HEK293 (cell line): ENCODE data around the gene LEF1.

Experiments
- CTCF ChIA-PET: fragments of 350-600 bp; formaldehyde crosslinking; extraction: SDS; loops from one replicate; lab custom pipeline; 2021; ENCODE audit warnings: antibody characterized with exemption; lab: Yijun Ruan, JAX
- POLR2A ChIA-PET: fragments of 300-600 bp; formaldehyde crosslinking; extraction: SDS; loops from one replicate; lab custom pipeline; 2020; ENCODE audit warnings: antibody characterized with exemption, inconsistent platforms; lab: Yijun Ruan, JAX
- H3K27ac ChIP-seq: fragments of 200-500 bp; sonication (Bioruptor generic); 2 replicates; pipeline ENCODE4 v1.5.1; 2014; ENCODE audit warnings: low read depth, low read length, control low read depth, inconsistent platforms; ENCODE audit errors: extremely low read depth
- H3K36me3 ChIP-seq, 2 experiments: fragments of 200-500 bp in 1 of 2; sonication (Bioruptor generic) in 1 of 2; 1 replicate in 1 of 2; 2 replicates in 1 of 2; pipeline ENCODE4 v1.5.1; 2014 to 2017; ENCODE audit warnings: inconsistent platforms in 2 of 2, low read length in 2 of 2; ENCODE audit not compliant: control insufficient read depth in 2 of 2, insufficient read depth in 1 of 2
- H3K4me1 ChIP-seq: fragments of 200-500 bp; sonication (Bioruptor generic); 2 replicates; pipeline ENCODE4 v1.5.1; 2014; ENCODE audit warnings: mild to moderate bottlenecking, low read length, inconsistent platforms; ENCODE audit not compliant: control insufficient read depth, insufficient read depth
- H3K4me3 ChIP-seq: 2 replicates; pipeline ENCODE4 v1.5.1; 2011; ENCODE audit warnings: low read depth, mild to moderate bottlenecking, control low read depth, low read length, moderate library complexity
- H3K9me3 ChIP-seq: fragments of 200-500 bp; sonication (Bioruptor generic); 2 replicates; pipeline ENCODE4 v1.5.1; 2014; ENCODE audit warnings: low read depth, low read length, inconsistent platforms; ENCODE audit not compliant: control insufficient read depth, insufficient read depth
- FEZF1 ChIP-seq: fragments of 450-650 bp; formaldehyde crosslinking; IDR thresholded peaks from 2 replicates; pipeline ENCODE4 v1.5.1; 2016; ENCODE audit warnings: missing biosample characterization, missing genetic modification characterization
- KLF1 ChIP-seq: fragments of 450-650 bp; formaldehyde crosslinking; IDR thresholded peaks from 2 replicates; pipeline ENCODE4 v1.5.1; 2016; ENCODE audit warnings: missing biosample characterization, missing genetic modification characterization
- KLF7 ChIP-seq: fragments of 450-650 bp; formaldehyde crosslinking; IDR thresholded peaks from 2 replicates; pipeline ENCODE4 v1.5.1; 2016; ENCODE audit warnings: missing biosample characterization, missing genetic modification characterization, borderline replicate concordance
- OSR2 ChIP-seq: fragments of 450-650 bp; formaldehyde crosslinking; IDR thresholded peaks from 2 replicates; pipeline ENCODE4 v1.5.1; 2016; ENCODE audit warnings: missing biosample characterization, missing genetic modification characterization
- SCRT1 ChIP-seq: fragments of 450-650 bp; formaldehyde crosslinking; IDR thresholded peaks from 2 replicates; pipeline ENCODE4 v1.5.1; 2016; ENCODE audit warnings: missing biosample characterization, missing genetic modification characterization, borderline replicate concordance
- SCRT2 ChIP-seq: fragments of 450-650 bp; formaldehyde crosslinking; IDR thresholded peaks from 2 replicates; pipeline ENCODE4 v1.5.1; 2016; ENCODE audit warnings: missing biosample characterization, missing genetic modification characterization
- SP7 ChIP-seq: fragments of 450-650 bp; formaldehyde crosslinking; IDR thresholded peaks from 2 replicates; pipeline ENCODE4 v1.5.1; 2016; ENCODE audit warnings: missing biosample characterization, missing genetic modification characterization
- TCF7L2 ChIP-seq: IDR thresholded peaks from 2 replicates; pipeline ENCODE4 v1.6.1; 2011; ENCODE audit warnings: low read depth, mild to moderate bottlenecking, inconsistent platforms, low read length, moderate library complexity, borderline replicate concordance
- TRIM28 ChIP-seq: IDR thresholded peaks from 2 replicates; pipeline ENCODE4 v1.6.1; 2011; ENCODE audit warnings: low read length, control low read depth, borderline replicate concordance
- WT1 ChIP-seq: fragments of 450-650 bp; formaldehyde crosslinking; IDR thresholded peaks from 2 replicates; pipeline ENCODE4 v1.5.1; 2016; ENCODE audit warnings: missing biosample characterization, missing genetic modification characterization
- ZBTB1 ChIP-seq: fragments of 450-650 bp; formaldehyde crosslinking; IDR thresholded peaks from 2 replicates; pipeline ENCODE4 v1.5.1; 2016; ENCODE audit warnings: missing biosample characterization, missing genetic modification characterization
- ZNF133 ChIP-seq: fragments of 450-650 bp; formaldehyde crosslinking; IDR thresholded peaks from 2 replicates; pipeline ENCODE4 v1.5.1; 2016; ENCODE audit warnings: missing biosample characterization, missing genetic modification characterization
- ZNF16 ChIP-seq: fragments of 450-650 bp; formaldehyde crosslinking; IDR thresholded peaks from 2 replicates; pipeline ENCODE4 v1.5.1; 2016; ENCODE audit warnings: low read depth, missing biosample characterization, missing genetic modification characterization
- ZNF341 ChIP-seq: fragments of 450-650 bp; formaldehyde crosslinking; IDR thresholded peaks from 2 replicates; pipeline ENCODE4; 2016; ENCODE audit warnings: low read depth, missing biosample characterization, missing genetic modification characterization
- ZNF555 ChIP-seq: fragments of 450-650 bp; formaldehyde crosslinking; conservative IDR thresholded peaks from 2 replicates; pipeline ENCODE4 v1.5.1; 2017; ENCODE audit warnings: missing biosample characterization, mild to moderate bottlenecking, missing genetic modification characterization, inconsistent platforms
- ZNF621 ChIP-seq: fragments of 450-650 bp; formaldehyde crosslinking; IDR thresholded peaks from 2 replicates; pipeline ENCODE4 v1.5.1; 2017; ENCODE audit warnings: missing biosample characterization, missing genetic modification characterization
- ZNF623 ChIP-seq: fragments of 450-650 bp; formaldehyde crosslinking; IDR thresholded peaks from 2 replicates; pipeline ENCODE4 v1.5.1; 2016; ENCODE audit warnings: missing biosample characterization, missing genetic modification characterization
- ZNF843 ChIP-seq: fragments of 450-650 bp; formaldehyde crosslinking; IDR thresholded peaks from 2 replicates; pipeline ENCODE4 v1.5.1; 2016; ENCODE audit warnings: missing biosample characterization, missing genetic modification characterization
- ZSCAN23 ChIP-seq: fragments of 450-650 bp; formaldehyde crosslinking; IDR thresholded peaks from 2 replicates; pipeline ENCODE4 v1.5.1; 2016; ENCODE audit warnings: missing biosample characterization, missing genetic modification characterization
- ZXDB ChIP-seq: fragments of 450-650 bp; formaldehyde crosslinking; IDR thresholded peaks from 2 replicates; pipeline ENCODE4 v1.5.1; 2016; ENCODE audit warnings: missing biosample characterization, missing genetic modification characterization
- TF ChIP-seq, protein P1 (sequence below): fragments of 450-650 bp; formaldehyde crosslinking; IDR thresholded peaks from 2 replicates; pipeline ENCODE4 v1.5.1; 2017; ENCODE audit warnings: missing biosample characterization, missing genetic modification characterization
- TF ChIP-seq, protein P2 (sequence below): fragments of 450-650 bp; formaldehyde crosslinking; optimal IDR thresholded peaks from 2 replicates; pipeline ENCODE3; 2016; ENCODE audit warnings: missing biosample characterization, mild to moderate bottlenecking, missing genetic modification characterization
- TF ChIP-seq, protein P3 (sequence below): fragments of 450-650 bp; formaldehyde crosslinking; IDR thresholded peaks from 2 replicates; pipeline ENCODE4 v1.5.1; 2016; ENCODE audit warnings: missing biosample characterization, missing genetic modification characterization
- TF ChIP-seq, protein P4 (sequence below): fragments of 450-650 bp; formaldehyde crosslinking; IDR thresholded peaks from 2 replicates; pipeline ENCODE4 v1.5.1; 2017; ENCODE audit warnings: missing biosample characterization, missing genetic modification characterization
- TF ChIP-seq, protein P5 (sequence below): fragments of 450-650 bp; formaldehyde crosslinking; IDR thresholded peaks from 2 replicates; pipeline ENCODE4 v1.5.1; 2016; ENCODE audit warnings: missing biosample characterization, missing genetic modification characterization
- TF ChIP-seq, protein P6 (sequence below): IDR thresholded peaks from 2 replicates; pipeline ENCODE4 v1.6.1; 2011; ENCODE audit warnings: mild to moderate bottlenecking, low read depth, low read length, borderline replicate concordance

LEF1 gene

DNA sequence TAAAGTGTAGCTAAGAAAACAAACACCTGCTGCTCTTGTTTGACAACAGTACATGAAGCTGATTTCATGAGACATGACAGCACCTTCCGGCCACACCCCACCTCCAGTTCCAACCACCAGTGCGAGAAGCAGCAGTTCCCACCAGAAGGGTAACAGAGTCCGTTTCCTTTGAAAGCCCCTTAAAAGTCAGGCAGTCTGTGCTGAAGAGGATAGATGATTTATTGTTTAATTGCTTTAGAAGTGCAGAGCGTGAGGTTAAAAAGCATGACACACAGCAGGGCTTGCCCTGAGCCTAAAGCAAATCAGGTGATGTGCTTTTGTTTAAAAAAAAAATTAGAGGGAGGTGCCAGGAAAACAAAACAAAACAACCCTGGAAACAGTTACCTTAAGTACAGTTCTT is 96.4 kb downstream of the LEF1 start:
- no peak overlapping the region for H3K27ac ChIP-seq
- TF ChIP-seq SCRT1 (tag by site-specific recombination) (no peak), ZXDB (tag by site-specific recombination) (0 out of 2 replicates have a peak, but pooled peaks have one; percentile 19), KLF7 (tag by site-specific recombination) (peak; percentile 86), ZNF133 (tag by site-specific recombination) (no peak), SP7 (peak; percentile 93), SCRT2 (tag by site-specific recombination) (peak; percentile 68), ZNF16 (tag by site-specific recombination) (no peak), OSR2 (tag by site-specific recombination) (peak; percentile 51; the same call in 1 of the 2 replicates), FEZF1 (tag by site-specific recombination) (peak; percentile 95), TCF7L2 (peak; percentile 67; the same call in 1 of the 2 replicates), ZNF621 (no peak), ZNF555 (tag by site-specific recombination) (no peak), WT1 (peak; percentile 89), ZNF341 (tag by site-specific recombination) (peak; percentile 25; the same call in 1 of the 2 replicates), ZBTB1 (tag by site-specific recombination) (no peak), ZNF843 (peak; percentile 56), KLF1 (peak; percentile 64), ZNF623 (tag by site-specific recombination) (no peak), TRIM28 (peak; percentile 40; the same call in 1 of the 2 replicates), ZSCAN23 (tag by site-specific recombination) (no peak)
- TF ChIP-seq, protein P1, sequence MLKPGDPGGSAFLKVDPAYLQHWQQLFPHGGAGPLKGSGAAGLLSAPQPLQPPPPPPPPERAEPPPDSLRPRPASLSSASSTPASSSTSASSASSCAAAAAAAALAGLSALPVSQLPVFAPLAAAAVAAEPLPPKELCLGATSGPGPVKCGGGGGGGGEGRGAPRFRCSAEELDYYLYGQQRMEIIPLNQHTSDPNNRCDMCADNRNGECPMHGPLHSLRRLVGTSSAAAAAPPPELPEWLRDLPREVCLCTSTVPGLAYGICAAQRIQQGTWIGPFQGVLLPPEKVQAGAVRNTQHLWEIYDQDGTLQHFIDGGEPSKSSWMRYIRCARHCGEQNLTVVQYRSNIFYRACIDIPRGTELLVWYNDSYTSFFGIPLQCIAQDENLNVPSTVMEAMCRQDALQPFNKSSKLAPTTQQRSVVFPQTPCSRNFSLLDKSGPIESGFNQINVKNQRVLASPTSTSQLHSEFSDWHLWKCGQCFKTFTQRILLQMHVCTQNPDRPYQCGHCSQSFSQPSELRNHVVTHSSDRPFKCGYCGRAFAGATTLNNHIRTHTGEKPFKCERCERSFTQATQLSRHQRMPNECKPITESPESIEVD (tag by site-specific recombination), result peak; percentile 59; the same call in 1 of the 2 replicates
- TF ChIP-seq, protein P2, sequence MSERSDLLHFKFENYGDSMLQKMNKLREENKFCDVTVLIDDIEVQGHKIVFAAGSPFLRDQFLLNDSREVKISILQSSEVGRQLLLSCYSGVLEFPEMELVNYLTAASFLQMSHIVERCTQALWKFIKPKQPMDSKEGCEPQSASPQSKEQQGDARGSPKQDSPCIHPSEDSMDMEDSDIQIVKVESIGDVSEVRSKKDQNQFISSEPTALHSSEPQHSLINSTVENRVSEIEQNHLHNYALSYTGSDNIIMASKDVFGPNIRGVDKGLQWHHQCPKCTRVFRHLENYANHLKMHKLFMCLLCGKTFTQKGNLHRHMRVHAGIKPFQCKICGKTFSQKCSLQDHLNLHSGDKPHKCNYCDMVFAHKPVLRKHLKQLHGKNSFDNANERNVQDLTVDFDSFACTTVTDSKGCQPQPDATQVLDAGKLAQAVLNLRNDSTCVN (tag by site-specific recombination), result no peak
- TF ChIP-seq, protein P3, sequence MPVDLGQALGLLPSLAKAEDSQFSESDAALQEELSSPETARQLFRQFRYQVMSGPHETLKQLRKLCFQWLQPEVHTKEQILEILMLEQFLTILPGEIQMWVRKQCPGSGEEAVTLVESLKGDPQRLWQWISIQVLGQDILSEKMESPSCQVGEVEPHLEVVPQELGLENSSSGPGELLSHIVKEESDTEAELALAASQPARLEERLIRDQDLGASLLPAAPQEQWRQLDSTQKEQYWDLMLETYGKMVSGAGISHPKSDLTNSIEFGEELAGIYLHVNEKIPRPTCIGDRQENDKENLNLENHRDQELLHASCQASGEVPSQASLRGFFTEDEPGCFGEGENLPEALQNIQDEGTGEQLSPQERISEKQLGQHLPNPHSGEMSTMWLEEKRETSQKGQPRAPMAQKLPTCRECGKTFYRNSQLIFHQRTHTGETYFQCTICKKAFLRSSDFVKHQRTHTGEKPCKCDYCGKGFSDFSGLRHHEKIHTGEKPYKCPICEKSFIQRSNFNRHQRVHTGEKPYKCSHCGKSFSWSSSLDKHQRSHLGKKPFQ (tag by site-specific recombination), result peak; percentile 95
- TF ChIP-seq, protein P4, sequence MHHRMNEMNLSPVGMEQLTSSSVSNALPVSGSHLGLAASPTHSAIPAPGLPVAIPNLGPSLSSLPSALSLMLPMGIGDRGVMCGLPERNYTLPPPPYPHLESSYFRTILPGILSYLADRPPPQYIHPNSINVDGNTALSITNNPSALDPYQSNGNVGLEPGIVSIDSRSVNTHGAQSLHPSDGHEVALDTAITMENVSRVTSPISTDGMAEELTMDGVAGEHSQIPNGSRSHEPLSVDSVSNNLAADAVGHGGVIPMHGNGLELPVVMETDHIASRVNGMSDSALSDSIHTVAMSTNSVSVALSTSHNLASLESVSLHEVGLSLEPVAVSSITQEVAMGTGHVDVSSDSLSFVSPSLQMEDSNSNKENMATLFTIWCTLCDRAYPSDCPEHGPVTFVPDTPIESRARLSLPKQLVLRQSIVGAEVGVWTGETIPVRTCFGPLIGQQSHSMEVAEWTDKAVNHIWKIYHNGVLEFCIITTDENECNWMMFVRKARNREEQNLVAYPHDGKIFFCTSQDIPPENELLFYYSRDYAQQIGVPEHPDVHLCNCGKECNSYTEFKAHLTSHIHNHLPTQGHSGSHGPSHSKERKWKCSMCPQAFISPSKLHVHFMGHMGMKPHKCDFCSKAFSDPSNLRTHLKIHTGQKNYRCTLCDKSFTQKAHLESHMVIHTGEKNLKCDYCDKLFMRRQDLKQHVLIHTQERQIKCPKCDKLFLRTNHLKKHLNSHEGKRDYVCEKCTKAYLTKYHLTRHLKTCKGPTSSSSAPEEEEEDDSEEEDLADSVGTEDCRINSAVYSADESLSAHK (tag by site-specific recombination), result peak; percentile 35; the same call in 1 of the 2 replicates
- TF ChIP-seq, protein P5, sequence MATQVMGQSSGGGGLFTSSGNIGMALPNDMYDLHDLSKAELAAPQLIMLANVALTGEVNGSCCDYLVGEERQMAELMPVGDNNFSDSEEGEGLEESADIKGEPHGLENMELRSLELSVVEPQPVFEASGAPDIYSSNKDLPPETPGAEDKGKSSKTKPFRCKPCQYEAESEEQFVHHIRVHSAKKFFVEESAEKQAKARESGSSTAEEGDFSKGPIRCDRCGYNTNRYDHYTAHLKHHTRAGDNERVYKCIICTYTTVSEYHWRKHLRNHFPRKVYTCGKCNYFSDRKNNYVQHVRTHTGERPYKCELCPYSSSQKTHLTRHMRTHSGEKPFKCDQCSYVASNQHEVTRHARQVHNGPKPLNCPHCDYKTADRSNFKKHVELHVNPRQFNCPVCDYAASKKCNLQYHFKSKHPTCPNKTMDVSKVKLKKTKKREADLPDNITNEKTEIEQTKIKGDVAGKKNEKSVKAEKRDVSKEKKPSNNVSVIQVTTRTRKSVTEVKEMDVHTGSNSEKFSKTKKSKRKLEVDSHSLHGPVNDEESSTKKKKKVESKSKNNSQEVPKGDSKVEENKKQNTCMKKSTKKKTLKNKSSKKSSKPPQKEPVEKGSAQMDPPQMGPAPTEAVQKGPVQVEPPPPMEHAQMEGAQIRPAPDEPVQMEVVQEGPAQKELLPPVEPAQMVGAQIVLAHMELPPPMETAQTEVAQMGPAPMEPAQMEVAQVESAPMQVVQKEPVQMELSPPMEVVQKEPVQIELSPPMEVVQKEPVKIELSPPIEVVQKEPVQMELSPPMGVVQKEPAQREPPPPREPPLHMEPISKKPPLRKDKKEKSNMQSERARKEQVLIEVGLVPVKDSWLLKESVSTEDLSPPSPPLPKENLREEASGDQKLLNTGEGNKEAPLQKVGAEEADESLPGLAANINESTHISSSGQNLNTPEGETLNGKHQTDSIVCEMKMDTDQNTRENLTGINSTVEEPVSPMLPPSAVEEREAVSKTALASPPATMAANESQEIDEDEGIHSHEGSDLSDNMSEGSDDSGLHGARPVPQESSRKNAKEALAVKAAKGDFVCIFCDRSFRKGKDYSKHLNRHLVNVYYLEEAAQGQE (tag by site-specific recombination), result no peak
- TF ChIP-seq, protein P6, sequence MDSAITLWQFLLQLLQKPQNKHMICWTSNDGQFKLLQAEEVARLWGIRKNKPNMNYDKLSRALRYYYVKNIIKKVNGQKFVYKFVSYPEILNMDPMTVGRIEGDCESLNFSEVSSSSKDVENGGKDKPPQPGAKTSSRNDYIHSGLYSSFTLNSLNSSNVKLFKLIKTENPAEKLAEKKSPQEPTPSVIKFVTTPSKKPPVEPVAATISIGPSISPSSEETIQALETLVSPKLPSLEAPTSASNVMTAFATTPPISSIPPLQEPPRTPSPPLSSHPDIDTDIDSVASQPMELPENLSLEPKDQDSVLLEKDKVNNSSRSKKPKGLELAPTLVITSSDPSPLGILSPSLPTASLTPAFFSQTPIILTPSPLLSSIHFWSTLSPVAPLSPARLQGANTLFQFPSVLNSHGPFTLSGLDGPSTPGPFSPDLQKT, result no peak

More for the DNA sequence above, 96.4 kb downstream of the LEF1 start:
- H3K4me3 ChIP-seq, result no peak overlapping the region
- peaks cover 0 to 8% of the 10 kb centered on the region in 2 experiments; a peak in 2 of 3 replicates for H3K36me3 ChIP-seq
- no peaks in the 10 kb centered on the region for H3K9me3 ChIP-seq
- POLR2A ChIA-PET, result no interaction called here
- 0 out of 2 replicates have a peak, but pooled peaks cover 3% of the 10 kb centered on the region for H3K4me1 ChIP-seq
- CTCF ChIA-PET, result interaction anchor here (1.7 kb wide), 1 partner anchor 420 kb away, joined by 7 read pairs; no protein-coding TSS in a partner anchor
